Activated CD8-positive, alpha-beta memory T cell treated with anti-CD3 and anti-CD28 coated beads, Interleukin-2, amount 50 U/mL, for 48 hours (primary cell): ENCODE measurements around the gene CSF3R.
A peak's percentile ranks its signal among the peaks of the same experiment; 100 is the strongest.
"Not testable (repeated sequence)": the region's sequence is repeated elsewhere in the genome, so short reads cannot be mapped to it uniquely, and the experiment has no call there.

Experiments
- DNase-seq: peaks from one replicate; pipeline ENCODE4 v3.0.0-alpha.2; 2020

Gene CSF3R

GRCh38 chr1:36481091-36481490 lies 1.6 kb downstream of the CSF3R start:
- no peak for DNase-seq

GRCh38 chr1:36480161-36480560 lies 2.6 kb downstream of the CSF3R start:
- no peak for DNase-seq

DNA sequence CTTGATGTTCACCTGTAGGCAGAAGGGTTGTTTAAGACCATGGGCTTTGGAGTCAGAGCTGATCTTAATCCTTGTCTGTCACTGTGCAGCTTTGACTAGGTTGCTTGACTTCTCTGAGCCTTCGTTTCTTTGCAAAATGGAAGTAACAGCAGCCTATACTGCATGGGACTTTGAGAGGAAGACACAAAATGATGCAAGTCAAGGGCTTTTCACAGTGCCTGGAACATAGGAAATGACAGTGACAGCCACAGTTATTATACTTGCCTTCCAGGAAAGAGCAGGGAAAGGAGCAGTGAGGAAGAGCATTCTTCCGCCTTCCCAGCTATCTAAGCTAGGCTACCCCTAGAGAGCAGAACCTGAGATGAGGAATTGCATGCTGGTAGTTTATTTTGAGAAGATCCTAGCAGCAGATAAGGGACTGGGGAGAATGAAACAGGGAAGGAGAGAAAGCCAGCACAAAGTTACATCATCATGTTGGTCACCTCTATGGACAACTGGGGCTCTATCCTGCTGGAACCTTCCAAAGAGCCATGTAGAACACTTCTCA lies 3.1 kb downstream of the CSF3R start:
- no peak for DNase-seq

GRCh38 chr1:36477615-36478014 lies 5.1 kb downstream of the CSF3R start:
- not testable (repeated sequence) for DNase-seq

GRCh38 chr1:36476945-36477344 lies 5.8 kb downstream of the CSF3R start:
- DNase-seq: no peak

- no peak for DNase-seq
Observed at GRCh38 chr1:36475910-36476604, 6.7 kb downstream of the CSF3R start.

- no peak for DNase-seq
Observed at GRCh38 chr1:36475341-36475740, 7.4 kb downstream of the CSF3R start.

GRCh38 chr1:36472656-36473055 lies 10.1 kb downstream of the CSF3R start:
- DNase-seq: no peak

DNA sequence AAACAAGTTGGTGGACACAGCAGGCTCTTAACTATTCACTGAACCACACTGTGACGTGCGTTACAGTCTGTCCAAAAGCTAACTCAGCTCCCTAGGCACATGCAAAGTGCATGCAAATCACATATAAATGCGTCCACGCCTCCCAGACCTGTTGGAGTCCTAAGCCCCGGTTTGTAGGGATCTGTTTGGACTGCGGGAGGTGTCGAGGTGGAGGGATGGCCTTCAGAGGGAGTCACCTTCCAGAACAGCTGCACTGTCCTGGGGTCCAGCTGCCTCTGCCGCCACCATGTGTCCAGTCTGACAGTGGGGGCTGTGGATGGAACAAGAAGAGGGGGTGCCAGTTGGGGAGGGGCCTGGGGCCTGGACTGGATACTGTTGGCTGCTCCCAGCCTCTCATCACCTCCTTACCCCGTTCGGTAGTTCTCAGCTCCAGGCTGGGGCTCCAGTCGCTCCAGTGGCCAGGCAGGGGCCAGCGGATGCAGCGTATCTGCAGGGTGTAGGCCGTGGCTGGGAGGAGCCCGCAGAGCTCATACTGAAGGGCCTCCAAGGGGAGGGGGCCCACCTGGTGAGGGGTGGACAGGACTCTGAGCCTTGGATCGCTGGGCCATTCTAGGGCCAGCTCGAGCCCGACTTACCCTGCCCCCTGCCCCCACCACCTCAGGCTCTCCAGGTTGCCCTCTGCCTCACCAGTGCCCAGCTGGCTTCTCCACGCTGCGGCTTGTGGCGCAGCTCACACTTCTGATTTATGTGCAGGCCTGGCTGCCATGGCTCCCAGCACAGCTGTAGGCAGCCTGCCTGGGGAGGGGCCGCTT lies 10.7 kb downstream of the CSF3R start:
- DNase-seq: no peak

- DNase-seq: no peak
Observed at GRCh38 chr1:36469163-36469562, 13.6 kb downstream of the CSF3R start.

- DNase-seq: no peak
Observed at GRCh38 chr1:36467700-36468455, 14.8 kb downstream of the CSF3R start.

DNA sequence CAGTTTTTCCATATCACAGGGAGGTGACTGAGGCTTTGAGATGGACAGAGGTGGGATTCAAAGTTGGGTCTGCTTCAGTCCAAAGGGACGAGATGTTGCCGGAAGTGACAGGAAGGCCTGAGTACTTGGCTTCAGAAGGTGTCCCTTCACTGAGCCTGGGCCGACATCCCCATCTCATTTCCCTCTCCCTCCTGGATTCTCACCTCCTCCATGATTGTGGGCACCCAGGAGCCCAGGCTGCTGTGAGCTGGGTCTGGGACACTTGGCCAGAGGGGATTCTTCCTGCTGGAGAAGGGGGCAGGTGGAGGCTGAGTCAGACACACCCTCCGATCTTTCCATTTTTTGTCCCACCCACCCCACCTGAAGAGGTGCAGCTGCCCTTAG lies 15.7 kb downstream of the CSF3R start:
- no peak for DNase-seq

GRCh38 chr1:36466370-36467026 lies 16.2 kb downstream of the CSF3R start:
- DNase-seq: no peak

GRCh38 chr1:36465731-36466369 lies 16.9 kb downstream of the CSF3R start:
- DNase-seq: no peak

DNA sequence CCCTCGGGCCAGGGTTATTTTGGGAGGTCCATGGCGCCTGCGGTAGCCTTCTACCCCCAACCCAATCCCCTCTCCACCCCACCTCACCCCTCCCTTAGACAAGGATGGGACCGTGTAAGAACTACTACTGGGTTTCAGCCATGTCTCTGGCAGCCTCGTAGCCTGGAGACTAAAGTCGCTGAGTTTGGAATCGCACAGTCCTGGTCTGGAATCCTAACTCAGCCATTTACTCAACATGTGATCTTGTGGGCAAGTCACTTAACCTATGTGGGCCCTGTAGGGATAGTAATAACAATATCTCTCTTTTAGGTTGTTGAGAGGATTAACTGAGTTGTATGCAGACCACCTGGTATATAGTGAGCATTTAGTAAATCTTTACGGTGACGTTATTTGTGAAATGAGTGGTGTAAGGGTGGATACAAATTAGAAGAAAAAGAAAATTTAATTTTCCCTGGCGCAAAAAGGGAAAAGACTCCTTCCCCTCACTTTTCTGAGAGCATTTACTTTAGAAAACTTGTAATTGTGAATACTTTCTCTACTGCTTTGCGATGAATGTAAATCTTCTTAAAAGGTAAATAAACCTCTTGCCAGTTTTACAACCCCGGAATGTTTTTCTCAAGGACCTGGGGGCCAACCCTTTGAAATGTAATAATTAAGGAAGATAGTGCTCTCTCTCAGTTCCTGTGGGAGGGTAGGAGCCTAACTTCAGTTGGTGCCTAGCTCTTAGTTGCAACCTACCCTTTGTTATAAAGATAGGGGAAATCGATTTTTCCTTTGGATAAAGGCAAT lies 17.9 kb downstream of the CSF3R start:
- DNase-seq: no peak

DNA sequence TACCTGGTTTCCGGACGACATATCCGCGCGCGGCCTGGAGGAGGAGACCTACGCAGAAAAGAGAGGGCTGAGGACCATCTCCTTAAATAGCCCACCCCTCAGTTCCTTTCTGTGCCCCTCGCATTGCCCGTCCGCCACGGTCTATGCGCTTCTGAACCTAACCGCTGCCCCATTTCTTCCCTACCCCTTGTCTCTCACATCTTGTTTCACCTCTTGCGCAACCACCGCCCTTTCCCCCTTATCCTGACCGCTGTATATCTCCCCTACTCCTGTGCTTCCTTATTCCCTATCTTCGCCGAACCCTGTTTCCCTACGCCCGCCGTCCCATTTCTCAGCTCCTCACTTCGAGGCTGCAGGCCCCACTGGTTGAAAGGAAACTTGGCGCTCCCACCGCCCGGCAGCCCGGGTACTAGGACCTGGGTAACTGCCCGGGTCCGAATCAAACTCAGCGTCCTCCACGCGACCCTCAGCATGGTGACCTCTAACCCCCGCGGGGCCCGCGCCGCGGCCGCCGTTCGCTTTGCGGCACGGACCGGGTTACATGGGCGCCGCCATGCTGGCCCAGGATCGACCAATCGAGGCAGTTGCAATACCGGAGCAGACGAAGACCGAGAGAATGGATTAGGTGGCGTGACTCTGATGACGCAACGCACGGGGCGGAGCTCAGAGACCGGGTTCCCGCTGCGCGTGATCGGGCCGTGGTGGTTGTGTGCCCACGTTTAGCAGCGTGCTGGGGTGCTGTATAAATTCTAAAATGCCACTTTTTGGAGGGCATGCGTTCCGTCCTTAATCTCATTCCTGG lies 18.7 kb downstream of the CSF3R start, which contains the start of gene MRPS15:
Gene MRPS15, minus strand, starts transcription at position 582 of the 802 bp plus-strand sequence. Its CDS starts 109 bp downstream, at position 473.
- DNase-seq: peak; percentile 97

GRCh38 chr1:36463463-36463802 lies 19.3 kb downstream of the CSF3R start:
- DNase-seq: no peak

DNA sequence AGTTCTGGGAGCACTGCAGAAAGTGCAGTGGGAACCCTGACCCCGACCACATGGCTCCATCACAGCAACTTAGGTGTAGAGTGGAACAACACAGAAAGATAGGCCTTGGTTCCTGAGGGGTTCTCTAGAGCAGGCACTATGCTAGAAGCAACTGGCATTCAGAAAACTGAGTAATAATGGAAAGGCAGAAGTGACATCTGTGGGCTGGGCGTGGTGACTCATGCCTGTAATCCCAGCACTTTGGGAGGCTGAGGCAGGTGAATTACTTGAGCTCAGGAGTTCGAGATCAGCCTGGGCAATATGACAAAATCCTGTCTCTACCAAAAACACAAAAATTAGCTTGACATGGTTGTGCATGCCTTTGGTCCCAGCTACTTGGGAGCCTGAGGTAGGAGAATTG lies 23.8 kb downstream of the CSF3R start:
- no peak for DNase-seq

DNA sequence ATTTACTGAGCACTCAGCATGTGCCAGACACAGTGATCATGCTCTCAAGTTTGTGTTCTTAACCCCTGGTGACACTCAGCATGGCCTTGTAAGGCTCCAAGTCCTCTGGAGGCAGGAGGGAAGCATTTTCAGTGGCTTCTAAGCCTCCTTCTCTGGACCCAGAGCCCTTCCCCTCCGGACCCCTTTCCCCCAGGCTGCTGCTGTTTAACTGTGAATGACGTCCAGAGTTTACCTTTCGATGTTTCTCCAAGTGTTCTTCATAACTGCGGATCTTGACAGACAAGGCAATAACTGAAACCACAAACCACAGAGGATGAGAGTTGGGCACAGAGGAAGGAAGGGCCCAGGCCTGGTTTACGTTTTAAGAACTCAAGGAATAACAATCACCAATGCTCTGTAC lies 25.0 kb downstream of the CSF3R start:
- DNase-seq: no peak

- DNase-seq: no peak
Observed at GRCh38 chr1:36456391-36456928, 26.3 kb downstream of the CSF3R start.
